GM12865 (cell line): ENCODE measurements around the gene TXNRD1.
"Not testable (repeated sequence)": the region's sequence is repeated elsewhere in the genome, so short reads cannot be mapped to it uniquely, and the experiment has no call there.

Source experiments
- DNase-seq: peaks from one replicate; pipeline ENCODE4 v3.0.0; 2010; ENCODE audit warnings: low read depth
- H3K4me3 ChIP-seq: 2 replicates; pipeline ENCODE4 v1.5.1; 2011; ENCODE audit warnings: mild to moderate bottlenecking, low read depth, low read length, control low read depth
- TF ChIP-seq, protein P1 (sequence below): IDR thresholded peaks from 2 replicates; pipeline ENCODE4 v1.5.1; 2011; ENCODE audit warnings: low read length, control low read depth, low read depth, inconsistent platforms; ENCODE audit not compliant: insufficient read depth; ENCODE audit errors: missing control alignments

Gene TXNRD1

DNA sequence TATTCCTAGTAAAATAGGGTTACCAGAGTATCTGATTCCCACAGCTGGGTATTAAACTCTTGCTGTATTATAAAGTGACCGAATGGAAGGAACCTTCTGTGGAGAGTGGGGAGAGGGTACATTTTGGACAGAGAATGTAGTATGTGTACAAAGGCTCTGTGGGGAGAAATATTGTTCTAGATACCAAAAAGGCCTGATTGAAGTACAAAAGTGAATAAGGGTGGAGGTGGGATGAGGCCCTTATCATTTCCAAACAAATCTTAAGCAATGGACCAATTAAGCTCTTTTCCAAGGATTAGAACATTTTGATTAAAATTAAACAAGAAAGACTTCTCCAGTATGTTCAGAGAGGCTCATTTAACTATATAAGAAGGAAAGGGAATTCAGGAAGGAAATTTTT, 108.3 kb downstream of the TXNRD1 start:
- no peak overlapping the region for H3K4me3 ChIP-seq
- TF ChIP-seq, protein P1, sequence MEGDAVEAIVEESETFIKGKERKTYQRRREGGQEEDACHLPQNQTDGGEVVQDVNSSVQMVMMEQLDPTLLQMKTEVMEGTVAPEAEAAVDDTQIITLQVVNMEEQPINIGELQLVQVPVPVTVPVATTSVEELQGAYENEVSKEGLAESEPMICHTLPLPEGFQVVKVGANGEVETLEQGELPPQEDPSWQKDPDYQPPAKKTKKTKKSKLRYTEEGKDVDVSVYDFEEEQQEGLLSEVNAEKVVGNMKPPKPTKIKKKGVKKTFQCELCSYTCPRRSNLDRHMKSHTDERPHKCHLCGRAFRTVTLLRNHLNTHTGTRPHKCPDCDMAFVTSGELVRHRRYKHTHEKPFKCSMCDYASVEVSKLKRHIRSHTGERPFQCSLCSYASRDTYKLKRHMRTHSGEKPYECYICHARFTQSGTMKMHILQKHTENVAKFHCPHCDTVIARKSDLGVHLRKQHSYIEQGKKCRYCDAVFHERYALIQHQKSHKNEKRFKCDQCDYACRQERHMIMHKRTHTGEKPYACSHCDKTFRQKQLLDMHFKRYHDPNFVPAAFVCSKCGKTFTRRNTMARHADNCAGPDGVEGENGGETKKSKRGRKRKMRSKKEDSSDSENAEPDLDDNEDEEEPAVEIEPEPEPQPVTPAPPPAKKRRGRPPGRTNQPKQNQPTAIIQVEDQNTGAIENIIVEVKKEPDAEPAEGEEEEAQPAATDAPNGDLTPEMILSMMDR, result no peak
- no peak for DNase-seq

GRCh38 chr12:104328278-104328677, 112.7 kb downstream of the TXNRD1 start:
- H3K4me3 ChIP-seq, DNase-seq: not testable (repeated sequence)

GRCh38 chr12:104328790-104329189, 113.2 kb downstream of the TXNRD1 start:
- TF ChIP-seq, protein P1, result no peak
- DNase-seq, result no peak
- no peak overlapping the region for H3K4me3 ChIP-seq

GRCh38 chr12:104329707-104330532, 114.3 kb downstream of the TXNRD1 start:
- H3K4me3 ChIP-seq, result no peak overlapping the region
- TF ChIP-seq, protein P1, result no peak
- DNase-seq, result no peak

GRCh38 chr12:104331376-104331775, 115.8 kb downstream of the TXNRD1 start:
- no peak overlapping the region for H3K4me3 ChIP-seq
- TF ChIP-seq, protein P1, result no peak
- no peak for DNase-seq

- DNase-seq, H3K4me3 ChIP-seq: not testable (repeated sequence)
These were observed 116.7 kb downstream of the TXNRD1 start for GRCh38 chr12:104332273-104332672.

GRCh38 chr12:104333692-104334255, 118.2 kb downstream of the TXNRD1 start:
- no peak overlapping the region for H3K4me3 ChIP-seq
- DNase-seq, result no peak
- TF ChIP-seq, protein P1, result no peak

DNA sequence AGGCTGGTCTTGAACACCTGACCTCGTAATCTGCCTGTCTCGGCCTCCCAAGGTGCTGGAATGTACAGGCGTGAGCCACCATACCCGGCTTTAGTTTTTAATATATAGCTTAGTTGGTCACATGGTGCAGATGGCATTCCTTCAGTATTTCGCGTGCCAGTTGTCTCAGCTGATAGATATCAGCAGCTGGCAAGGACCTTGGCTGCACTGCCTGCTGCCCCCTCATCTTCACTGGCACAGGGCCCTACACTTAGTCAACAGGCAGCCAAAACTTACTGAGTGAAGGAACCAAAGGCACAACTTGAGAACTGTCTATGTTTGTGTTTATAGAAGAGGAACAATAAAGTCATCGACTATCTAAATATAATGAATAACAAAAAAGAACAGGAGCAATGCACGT, 119.0 kb downstream of the TXNRD1 start:
- TF ChIP-seq, protein P1, result no peak
- no peak overlapping the region for H3K4me3 ChIP-seq
- DNase-seq, result no peak
